IPS-NIHi7 (cell line): ENCODE data around the gene TRPV3.
A peak's percentile ranks its signal among the peaks of the same experiment; 100 is the strongest.

Experiments
- DNase-seq: peaks from one replicate; pipeline ENCODE4 v3.0.0; 2012; ENCODE audit warnings: mixed read lengths; ENCODE audit errors: extremely low spot score

TRPV3 gene

DNA sequence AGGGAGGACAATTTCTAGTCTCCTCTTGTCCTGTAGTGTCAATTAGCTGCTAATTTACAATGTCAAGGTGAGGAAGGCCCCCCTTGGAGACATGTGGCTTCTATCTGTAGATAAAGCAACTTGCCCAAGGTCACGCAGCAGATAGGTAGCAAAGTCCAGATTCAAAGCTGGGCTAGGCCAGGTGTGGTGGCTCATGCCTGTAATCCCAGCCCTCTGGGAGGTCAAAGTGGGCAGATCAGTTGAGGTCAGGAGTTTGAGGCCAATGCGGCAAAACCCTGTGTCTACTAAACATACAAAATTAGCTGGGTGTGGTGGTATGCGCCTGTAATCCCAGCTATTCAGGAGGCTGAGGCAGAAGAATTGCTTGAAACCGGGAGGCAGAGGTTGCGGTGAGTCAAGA lies 11.1 kb downstream of the TRPV3 start:
- no peak for DNase-seq

DNA sequence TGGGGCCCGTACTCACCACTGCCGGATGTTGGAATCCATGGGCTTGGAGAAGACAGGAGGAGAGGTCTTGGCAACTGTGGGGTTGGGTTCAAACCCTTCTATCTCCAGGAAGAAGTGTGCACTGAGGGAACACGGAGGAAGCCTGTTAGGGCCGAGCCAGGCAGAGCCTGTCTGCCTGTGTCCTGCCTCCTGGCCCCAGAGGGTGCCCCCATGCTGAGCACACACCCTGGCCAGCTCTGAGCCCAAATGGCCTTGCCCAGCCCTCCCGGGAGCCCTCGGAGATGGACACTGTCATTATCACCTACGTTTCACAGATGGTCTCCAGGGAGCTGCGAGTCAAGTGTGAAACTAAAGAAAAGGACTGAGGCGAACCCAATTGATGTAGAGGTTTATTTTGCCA lies 12.5 kb downstream of the TRPV3 start:
- no peak for DNase-seq

DNA sequence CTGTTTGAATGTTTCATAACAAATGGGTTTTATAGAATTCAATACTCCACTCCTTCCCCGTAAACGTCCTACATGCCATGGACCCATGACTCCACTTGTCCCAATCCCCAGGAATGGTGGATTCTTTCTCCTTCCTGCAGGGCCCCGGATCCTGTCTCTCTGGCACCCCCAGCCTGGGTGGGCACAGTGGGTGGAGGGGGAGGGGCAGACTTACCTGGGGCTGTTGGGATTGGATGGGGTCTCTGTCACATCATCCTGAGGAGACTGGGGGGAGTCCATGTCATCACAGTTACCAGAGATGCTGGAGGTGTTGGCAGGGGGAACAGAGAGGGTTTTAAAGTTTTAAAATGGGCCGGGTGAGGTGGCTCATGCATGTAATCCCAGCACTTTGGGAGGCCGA lies 13.2 kb downstream of the TRPV3 start:
- no peak for DNase-seq

DNA sequence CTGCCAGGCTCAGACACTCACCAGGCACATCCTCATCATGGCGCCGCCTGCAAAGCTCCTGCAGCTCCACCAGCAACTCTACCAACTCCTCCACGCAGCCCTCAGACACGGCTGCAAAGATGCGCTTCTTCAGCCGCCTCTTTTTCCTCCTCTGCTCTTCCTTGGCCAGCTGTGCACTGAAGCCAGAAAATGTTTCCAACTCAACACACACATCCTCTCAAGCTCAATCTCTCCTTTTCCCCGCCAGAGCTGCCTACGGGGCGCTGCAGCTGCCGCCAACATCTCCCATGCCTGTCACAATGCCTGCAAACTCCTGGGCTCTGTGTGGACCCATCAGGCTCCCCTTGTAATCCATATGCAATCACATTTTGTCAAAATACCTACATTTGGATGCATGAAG lies 14.2 kb downstream of the TRPV3 start:
- no peak for DNase-seq

DNA sequence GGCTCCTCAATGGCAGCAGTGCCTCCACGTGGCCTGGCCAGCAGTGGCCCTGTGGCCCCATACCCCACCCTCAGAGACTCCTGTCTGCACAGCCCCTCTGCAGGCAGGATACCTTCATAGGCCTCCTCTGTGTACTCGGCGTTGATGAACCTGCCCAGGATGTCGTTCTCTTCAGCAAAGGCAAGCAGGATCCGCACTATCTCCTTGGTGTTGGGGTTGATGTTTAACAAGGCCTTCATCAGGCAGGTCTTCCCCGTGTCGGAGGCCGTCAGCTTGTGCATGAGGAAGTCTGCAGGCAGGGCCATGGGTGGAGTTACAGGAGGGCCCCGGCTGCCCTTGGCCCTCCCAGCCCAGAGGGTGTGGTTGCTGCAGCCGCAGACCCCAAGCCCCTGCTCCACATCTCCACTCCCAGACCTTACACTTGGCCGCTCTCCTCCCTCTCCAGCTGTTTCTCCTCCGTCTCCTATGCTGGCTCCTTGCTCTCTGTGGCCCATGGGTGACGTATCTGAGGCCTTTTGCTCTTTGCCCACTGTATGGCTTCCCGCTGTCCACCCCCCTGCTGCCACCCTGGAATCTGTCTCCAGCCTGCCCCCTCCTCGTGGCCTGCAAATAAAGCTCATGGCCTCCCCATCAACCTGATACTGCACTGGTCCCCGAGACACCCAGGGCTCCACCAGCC lies 15.1 kb downstream of the TRPV3 start:
- no peak for DNase-seq

DNA sequence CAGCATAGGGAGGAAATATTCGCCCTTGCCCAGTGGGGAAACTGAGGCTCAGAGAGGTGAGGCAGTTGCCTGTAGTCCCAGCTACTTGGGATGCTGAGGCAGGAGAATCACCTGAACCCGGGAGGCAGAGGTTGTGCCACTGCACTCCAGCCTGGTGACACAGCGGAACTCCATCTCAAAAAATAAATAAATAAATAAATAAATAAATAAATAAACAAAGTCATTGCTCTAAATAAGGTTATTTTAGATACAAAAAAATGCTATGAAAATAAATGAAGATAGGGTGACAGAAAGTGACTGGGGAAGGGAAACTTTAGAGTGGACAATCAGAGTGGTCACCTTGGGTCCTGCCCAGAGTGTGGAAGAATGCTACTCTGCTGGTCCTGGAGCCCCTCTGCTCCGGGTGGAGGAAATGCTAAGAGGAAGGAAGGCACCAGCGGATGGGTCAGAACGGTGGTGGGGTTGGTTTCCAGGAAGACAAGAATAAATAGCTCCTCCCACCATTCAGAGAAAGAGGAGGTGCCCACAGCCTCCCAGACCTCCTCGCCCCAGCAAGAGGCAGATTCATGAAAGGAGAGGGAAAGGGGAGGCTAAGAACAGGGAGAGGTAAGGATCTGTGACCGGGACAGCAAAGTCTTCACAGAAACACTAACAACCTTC lies 17.6 kb downstream of the TRPV3 start:
- DNase-seq = no peak

DNA sequence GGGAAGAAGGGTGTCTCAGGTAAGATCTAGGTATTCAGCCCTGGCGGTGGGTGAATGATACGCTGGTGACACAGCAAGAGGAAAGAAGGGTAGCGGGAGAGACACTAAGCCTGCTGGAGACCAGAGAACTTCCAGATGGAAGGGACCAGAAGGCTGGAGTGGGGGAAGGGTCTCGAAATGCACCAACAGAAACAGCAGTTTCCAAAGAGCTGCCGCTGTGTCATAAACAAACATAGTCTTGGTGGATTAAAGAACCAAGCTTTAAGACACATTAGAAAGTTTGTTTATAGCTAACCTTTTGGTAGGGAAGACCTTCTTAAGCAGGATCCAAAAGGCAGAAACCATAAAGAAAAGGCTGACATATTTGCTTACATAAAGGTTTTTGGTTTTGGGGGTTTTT lies 20.9 kb downstream of the TRPV3 start:
- no peak for DNase-seq

DNA sequence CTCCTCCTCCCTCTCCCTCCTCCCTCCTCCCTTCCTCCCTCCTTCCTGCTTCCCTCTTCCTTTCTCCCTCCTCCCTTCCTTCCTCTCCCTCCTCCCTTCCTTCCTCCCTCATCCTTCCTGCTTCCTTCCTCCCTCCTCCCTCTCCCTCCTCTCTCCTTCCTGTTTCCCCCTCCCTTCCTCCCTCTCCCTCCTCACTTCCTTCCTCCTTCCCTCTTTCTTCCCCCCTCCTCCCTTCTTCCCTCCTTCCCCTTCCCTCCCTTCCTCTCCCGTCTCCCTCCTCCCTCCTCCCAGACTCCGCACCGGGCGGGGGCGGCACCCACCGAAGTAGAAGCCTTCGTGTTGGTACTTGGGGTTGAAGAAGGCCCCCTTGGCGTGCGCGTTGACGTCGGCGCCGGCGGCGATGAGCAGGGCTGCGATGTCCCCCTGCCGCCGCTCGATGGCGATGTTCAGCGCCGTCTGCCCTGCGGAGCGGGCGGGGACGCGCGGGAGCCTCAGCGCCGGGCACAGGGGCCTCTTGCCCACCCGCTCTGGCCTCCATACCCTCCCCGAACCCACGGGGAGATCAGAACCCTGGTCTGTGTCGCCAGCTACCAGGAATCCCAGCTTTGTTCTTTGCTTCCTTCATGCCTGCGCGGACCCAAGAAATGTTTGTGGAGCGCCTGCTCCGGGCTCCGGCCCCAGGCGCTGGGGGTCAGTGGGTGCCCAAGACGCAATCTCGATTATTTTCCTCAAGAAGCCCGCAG lies 22.2 kb downstream of the TRPV3 start:
- DNase-seq = peak; percentile 91

DNA sequence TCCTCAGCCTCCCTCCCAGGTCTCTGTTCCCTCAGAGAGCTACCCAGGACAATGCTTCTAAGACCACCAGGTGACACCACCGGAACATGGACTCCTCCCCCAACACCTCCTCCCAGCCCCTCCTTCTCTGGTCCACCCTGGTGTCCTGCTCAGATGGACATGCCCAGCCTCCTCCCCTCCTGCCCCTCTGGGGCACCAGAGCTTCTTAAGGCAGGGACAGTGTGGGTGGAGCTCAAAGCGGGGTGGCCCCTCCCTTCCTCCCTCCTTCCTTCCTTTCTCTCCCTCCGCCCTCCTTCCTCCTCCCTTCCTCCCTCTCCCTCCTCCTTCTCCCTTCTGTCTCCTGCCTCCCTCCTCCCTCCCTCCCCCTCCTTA lies 22.7 kb downstream of the TRPV3 start:
- DNase-seq = no peak

DNA sequence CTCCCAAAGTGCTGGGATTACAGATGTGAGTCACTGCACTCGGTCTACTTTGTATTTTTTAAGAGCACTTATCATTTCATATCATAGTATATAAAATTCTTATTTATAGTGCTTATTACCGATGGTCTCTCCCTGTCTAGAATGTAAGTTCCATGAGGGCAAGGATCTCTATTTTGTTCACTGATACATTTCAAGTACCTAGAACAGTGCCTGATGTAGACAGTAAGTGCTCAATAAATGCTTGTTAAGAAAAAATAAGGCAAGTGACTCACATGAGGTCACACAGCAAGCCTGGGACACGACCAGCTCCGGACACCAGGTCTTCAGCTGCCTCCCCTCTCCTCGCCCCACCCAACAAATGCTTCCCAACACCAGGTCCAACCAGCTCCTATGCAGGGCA lies 23.9 kb downstream of the TRPV3 start:
- no peak for DNase-seq

DNA sequence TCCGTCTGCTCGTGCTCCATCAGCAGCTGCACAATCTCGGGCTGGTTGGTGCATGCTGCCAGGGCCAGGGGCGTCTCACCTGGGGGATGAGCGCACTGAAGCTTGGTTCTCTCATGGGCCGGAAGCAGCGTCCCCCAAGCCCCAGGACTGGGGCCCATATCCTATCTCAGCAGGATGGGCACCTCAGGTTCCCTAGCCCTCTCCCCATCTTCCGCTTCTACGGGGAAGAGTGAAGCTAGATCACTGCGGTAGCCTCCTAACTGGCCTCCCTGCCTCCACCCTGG lies 24.8 kb downstream of the TRPV3 start:
- no peak for DNase-seq

DNA sequence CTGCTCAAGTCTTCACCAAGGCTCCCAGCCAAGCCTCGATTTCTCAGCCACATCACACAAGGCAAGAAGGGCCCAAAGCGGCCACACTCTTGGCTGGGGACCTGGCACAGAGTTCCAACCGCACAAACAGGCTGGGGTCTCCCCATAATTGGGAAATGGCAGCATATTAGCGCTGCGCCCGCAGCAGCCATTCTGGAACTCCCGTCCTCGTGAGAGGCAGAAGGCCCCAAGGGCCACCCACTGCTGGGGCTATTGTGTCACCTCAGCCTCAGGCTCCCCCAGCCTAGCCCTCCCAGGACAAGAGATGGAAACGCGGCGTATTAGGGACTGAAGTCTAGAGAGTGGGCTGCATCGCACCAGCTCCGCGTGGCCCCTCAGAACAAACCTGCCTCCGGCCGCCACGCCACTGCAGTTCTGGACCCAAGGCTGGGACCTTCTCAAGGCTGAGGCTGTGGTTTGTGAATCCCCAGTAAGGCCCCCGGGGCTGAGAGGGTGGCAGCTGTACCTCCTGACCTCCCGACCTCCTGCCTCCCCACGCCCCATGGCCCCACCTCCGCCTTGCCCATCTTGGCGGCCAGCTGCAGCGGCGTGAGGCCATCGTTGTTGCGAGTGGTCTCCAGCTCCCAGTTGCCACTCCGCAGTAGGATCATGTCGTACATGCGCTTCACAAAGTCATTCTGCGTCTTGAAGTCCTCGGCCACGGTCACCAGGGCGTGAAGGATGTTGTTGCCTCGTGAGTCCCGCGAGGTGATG lies 25.3 kb downstream of the TRPV3 start:
- DNase-seq = no peak

DNA sequence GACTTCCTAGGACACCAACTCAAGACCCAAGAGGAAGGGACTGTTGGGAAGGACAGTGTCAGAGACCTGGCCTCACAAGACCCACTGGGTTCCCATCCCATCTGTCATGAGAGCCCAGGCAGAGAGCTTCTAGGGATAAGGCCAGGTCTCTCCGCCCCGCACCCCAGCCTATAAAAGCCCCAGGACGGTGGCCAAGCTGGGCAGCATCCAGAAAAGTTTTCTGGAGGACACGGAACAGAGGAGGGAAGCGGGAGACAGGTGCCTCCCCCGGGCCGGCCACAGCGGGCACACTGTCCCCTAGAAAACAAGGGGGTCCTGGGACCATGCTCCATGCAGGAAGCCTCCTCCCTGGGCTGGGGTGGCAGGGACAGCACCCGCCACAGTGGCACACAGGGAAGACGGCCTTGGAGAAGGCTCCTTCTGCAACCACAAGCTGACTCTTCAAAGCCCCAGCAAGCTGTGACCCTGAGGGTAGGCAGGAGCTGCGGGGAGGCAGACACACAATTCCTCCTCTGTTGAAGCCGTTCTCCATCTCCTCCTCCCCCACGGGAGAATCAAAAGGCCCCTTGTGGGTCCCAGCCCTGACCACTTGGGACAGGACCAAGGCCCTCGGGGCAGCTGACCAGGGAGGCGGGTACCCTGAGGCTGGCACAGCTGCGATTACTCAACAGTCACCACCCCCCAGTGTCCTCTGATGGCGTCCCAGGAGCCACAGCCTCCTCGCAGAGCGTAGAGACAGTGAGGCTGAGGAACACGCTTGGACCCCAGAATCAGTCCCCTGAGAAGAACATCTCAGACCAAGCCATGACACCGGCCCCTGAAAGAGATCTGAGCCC lies 26.1 kb downstream of the TRPV3 start:
- DNase-seq = no peak

DNA sequence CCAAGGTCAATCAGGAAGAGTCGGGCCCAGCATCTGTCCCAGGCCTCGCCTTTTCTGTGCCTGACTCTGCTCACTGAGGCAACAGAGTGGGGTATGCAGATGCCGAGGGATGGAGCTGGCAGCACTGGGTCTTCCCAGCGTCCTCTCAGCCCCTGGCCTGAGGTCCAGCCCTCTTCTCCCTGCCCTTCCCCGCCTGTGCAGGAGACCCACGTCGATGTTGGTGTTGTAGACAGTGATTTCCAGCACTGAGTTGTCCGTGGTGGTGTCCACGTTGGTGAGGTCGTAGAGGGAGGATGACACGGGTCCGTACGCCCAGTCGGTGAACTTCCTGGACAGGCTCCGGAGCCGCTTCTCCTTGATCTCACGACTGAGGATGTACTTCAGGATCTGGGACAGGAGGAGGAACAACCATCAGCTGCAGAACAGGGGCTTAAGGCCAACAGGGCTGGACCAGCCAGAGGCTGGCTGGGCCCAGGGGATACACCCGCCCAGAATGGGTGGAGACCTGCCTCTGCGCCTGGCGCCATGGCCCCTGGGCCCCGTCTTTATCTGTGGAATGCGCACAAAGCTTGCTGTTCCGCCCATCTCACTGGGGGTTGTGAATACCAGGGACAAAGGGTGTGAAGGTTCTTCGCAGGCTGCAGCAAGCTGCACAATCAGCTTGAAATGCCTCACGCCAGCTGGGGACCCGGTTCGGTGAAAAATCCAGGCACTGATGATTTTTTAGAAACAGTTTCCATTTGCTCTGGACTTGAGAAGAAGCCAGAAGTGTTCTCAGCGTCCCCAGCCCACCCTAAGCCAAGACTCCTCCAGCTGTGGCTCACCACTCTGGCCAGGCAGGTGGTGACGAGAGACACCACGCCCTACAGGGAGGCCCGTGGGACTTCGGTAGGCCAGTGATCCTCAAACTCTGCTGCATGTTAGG lies 27.5 kb downstream of the TRPV3 start:
- DNase-seq = peak; percentile 81

DNA sequence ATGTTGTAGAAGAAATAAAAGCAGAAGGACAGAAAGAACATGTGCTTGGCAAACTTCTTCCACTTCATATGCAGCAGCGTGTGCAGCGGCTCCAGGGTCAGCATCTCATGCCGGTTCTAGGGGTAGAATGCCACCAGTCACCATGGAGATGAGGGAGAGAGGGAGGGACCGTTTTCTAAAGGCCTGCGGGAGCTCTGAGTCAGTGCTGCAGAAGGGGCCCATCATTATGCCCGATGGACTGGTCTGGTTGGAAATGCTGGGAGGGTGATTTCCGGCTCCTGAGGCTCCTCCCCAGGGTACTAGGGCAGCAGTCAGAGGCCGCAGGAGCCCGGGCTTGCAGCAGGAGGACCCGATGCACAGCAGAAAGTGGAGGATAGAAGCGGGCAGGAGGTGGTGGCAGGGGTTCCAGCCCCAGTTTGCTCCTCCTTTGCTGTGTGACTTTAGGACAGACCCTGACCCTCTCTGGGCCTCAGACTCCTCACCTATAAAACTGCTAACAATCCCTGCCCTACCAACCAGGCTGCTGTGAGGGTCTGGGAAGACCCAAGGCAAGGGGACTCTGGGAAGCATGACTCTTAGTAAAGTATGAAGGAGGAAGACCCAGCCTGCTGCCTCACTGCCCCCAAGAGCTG lies 28.6 kb downstream of the TRPV3 start:
- DNase-seq = peak; percentile 58

DNA sequence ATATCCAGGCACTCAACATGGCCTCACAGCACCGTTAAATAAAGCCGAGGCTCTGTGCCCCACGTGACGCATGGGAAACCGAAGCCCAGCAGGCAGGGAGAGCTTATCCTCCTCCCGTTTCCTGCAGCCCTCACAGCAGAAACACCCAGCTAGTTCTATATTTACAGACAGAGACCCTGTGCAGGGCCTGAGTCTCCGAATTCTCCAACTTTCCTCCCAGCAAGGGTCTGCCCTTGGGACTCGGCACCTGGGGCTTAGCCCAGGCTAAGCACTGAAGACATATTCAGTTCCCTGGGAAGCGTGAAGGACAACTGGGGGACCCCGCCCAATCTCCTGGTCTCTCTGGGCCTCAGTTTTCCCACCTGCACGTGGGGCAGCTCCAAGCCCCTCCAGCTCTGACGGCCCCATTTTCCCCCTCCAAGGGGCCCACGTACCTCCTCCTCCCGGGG lies 29.2 kb downstream of the TRPV3 start:
- no peak for DNase-seq

DNA sequence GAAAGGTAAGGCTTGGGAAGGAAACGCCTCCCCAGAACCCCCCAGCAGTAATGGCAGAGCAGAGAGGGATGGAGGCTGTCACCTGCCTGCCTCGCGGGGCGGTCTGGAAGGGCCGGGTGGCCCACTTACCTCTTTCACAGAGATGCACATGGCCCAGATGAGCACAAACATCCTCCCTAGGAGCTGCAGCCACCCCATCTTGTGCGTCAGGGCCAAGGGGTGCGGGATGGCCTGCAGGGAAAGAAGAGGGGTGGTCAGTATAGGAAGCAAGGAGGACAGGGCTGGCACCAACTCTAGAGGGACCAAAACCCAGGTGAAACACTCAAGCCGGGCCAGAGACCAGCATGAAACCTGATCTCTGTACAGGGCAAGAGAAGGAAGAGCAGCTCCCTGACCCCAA lies 29.7 kb downstream of the TRPV3 start:
- DNase-seq = no peak

DNA sequence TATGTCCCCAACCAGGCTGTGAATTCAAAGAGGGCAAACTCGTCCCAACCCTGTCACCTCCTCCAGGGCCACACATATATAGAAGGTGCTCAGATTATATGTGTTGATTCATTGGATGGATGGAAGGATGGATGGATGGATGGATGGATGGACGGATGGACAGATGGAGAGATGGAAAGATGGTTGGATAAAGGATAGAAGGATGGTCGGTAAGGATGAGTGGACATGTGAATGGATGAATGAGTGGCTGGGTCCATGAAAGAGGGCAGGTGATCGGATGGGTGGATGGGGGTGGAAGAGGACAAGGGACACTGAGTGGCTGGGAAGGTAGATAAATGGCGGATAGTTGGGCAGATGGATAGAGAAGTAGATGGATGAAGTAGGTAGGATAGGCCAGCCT lies 30.1 kb downstream of the TRPV3 start:
- no peak for DNase-seq

DNA sequence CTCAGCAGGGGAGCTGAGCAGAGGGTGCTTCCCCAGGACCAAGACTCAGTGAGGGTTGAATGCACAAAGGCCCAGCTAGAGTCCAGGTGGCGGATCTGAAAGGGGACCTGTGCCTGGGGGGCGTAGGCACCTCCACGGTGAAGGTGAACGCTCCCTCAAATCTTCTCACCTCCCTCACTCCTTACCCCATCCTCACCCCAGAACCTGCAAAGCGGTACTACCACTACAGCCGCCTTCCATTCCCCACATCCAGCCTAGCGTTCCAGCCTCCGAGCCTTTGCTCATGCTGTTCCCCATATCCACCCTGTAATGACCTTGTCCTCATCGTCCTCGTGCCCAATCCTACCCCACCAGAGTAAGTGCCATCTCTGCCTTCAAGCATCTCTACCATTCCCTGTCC lies 30.6 kb downstream of the TRPV3 start:
- DNase-seq = no peak

DNA sequence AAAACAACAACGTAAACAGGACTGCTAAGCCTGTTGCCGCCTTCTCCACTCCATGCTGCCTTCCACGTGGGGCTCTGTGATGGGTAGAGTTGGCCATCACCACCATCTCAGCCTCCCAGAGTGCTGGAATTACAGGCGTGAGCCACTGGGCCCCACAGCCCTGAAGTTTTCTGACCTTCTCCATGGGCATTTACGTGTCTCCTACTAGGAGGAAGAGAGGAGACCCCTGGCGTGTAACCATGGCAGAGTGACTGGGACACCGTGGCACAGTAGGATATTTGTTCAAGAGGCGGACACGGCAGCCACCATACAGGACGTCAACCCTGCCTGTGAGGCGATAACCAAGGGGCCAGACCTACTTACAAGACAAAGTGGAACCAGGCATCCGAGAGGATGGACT lies 31.1 kb downstream of the TRPV3 start:
- DNase-seq = no peak
